Measurements from ENCODE around the gene FAM8A1. TPM values are rescaled to one million over a fixed set of nuclear protein-coding genes. Genes with fewer than 3 reads are reported as not detected.
A peak's percentile ranks its signal among the peaks of the same experiment; 100 is the strongest.

FAM8A1 gene
- total and polyA plus RNA-seq, 7 experiments from 2014 or later, result 5.9 to 26.1 (median 19.4) TPM

DNA sequence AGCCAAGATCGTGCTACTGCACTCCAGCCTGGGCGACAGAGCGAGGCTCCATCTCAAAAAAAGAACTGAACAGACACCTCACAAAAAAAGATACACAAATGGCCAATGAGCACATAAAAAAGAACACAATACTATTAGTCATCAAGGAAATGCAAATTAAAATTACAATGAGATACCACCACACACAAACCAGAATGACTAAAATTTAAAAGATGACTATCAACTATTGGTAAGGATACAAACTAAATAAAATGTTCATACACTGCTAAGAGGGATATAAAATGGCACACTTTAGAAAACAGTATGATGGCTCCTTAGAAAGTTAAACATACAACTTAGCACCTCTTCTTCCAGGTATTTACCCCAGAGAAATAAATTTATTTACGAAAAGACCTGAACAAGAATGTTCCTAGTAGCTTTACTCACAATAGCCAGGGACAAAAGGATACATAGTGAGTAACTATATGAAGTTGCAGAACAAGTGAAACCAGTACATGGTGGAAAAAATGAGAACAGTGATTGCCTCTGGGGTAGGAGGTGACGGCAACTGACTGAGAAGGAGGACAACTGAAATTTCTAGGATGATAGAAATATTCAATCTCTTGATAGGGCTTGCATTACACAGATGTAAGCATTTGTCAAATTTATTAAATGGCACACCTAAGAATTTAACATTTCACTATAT lies 53.2 kb downstream of the FAM8A1 start:
- Histone ChIP-seq H3K27me3 (ENCODE audit: control insufficient read depth in 2 of 2, insufficient read depth in 2 of 2, low read length in 2 of 2) (no peaks in the 10 kb centered on the region), H3K4me3 (ENCODE audit: low read length) (no peak overlapping the region), H3K36me3 (ENCODE audit: control insufficient read depth in 2 of 3, insufficient read depth in 3 of 3, low read length in 3 of 3) (peaks cover 0 to 60% (median 0%) of the 10 kb centered on the region in 3 experiments), H3K4me1 (ENCODE audit: control insufficient read depth in 2 of 2, insufficient read depth in 2 of 2, low read length in 2 of 2) (peaks cover 0 to 4% of the 10 kb centered on the region in 2 donors), H3K27ac (ENCODE audit: low read depth, low read length) (no peak overlapping the region), H3K9me3 (ENCODE audit: control insufficient read depth in 2 of 3, low read length in 3 of 3) (no peaks in the 10 kb centered on the region)
- CTCF ChIA-PET, result no interaction called here
- H3K4me1 Mint-ChIP-seq, result peaks cover 8 to 38% (median 18%) of the 10 kb centered on the region in 7 donors
- ATAC-seq (no peak), DNase-seq (no peak)
- peak overlapping the region in 3 of 9 donors; percentile 31 to 40 (median 36) for H3K27ac Mint-ChIP-seq
- intact Hi-C loops (cut with micrococcal nuclease), result loop anchor here in 1 of 2 donors (10.0 kb wide), 1 partner anchor 51 kb away; the partner anchor contains the start of gene NUP153
- H3K36me3 Mint-ChIP-seq, result peaks cover 0 to 57% (median 35%) of the 10 kb centered on the region in 5 donors
- H3K9me3 Mint-ChIP-seq, result no peaks in the 10 kb centered on the region
- no peak overlapping the region for H3K4me3 Mint-ChIP-seq
- no peaks in the 10 kb centered on the region for H3K27me3 Mint-ChIP-seq
- POLR2A ChIA-PET, result no interaction called here

GRCh38 chr6:17656092-17656491 lies 56.0 kb downstream of the FAM8A1 start:
- Mint-ChIP-seq H3K27ac (peak overlapping the region in 3 of 9 donors; percentile 37 to 66 (median 62)), H3K4me3 (no peak overlapping the region)

GRCh38 chr6:17656644-17657043 lies 56.5 kb downstream of the FAM8A1 start:
- ChIA-PET POLR2A (no interaction called here), CTCF (no interaction called here)
- ATAC-seq (no peak), DNase-seq (no peak)
- intact Hi-C loops (cut with micrococcal nuclease), result loop anchor here in 1 of 2 donors (10.0 kb wide), 1 partner anchor 48 kb away; the partner anchor contains the start of gene NUP153
- Mint-ChIP-seq H3K4me3 (no peak overlapping the region), H3K9me3 (no peaks in the 10 kb centered on the region), H3K36me3 (peaks cover 0 to 64% (median 35%) of the 10 kb centered on the region in 5 donors), H3K27ac (peak overlapping the region in 2 of 9 donors; percentile 37 to 59), H3K4me1 (peaks cover 3 to 33% (median 12%) of the 10 kb centered on the region in 7 donors), H3K27me3 (no peaks in the 10 kb centered on the region)
- Histone ChIP-seq H3K4me3 (ENCODE audit: low read length) (no peak overlapping the region), H3K27ac (ENCODE audit: low read depth, low read length) (no peak overlapping the region), H3K4me1 (ENCODE audit: control insufficient read depth in 2 of 2, insufficient read depth in 2 of 2, low read length in 2 of 2) (peaks cover 0 to 4% of the 10 kb centered on the region in 2 donors), H3K27me3 (ENCODE audit: control insufficient read depth in 2 of 2, insufficient read depth in 2 of 2, low read length in 2 of 2) (no peaks in the 10 kb centered on the region), H3K36me3 (ENCODE audit: control insufficient read depth in 2 of 3, insufficient read depth in 3 of 3, low read length in 3 of 3) (peaks cover 0 to 63% (median 6%) of the 10 kb centered on the region in 3 experiments), H3K9me3 (ENCODE audit: control insufficient read depth in 2 of 3, low read length in 3 of 3) (no peaks in the 10 kb centered on the region)

More at GRCh38 chr6:17656092-17656491, 56.0 kb downstream of the FAM8A1 start:
- Histone ChIP-seq H3K9me3 (ENCODE audit: control insufficient read depth in 2 of 3, low read length in 3 of 3) (no peaks in the 10 kb centered on the region), H3K27ac (ENCODE audit: low read depth, low read length) (no peak overlapping the region), H3K4me3 (ENCODE audit: low read length) (no peak overlapping the region), H3K4me1 (ENCODE audit: control insufficient read depth in 2 of 2, insufficient read depth in 2 of 2, low read length in 2 of 2) (peaks cover 0 to 4% of the 10 kb centered on the region in 2 donors), H3K36me3 (ENCODE audit: control insufficient read depth in 2 of 3, insufficient read depth in 3 of 3, low read length in 3 of 3) (peaks cover 0 to 61% (median under 1%) of the 10 kb centered on the region in 3 experiments), H3K27me3 (ENCODE audit: control insufficient read depth in 2 of 2, insufficient read depth in 2 of 2, low read length in 2 of 2) (no peaks in the 10 kb centered on the region)
- DNase-seq, result no peak
- ChIA-PET CTCF (no interaction called here), POLR2A (no interaction called here)
- intact Hi-C loops (cut with micrococcal nuclease), result loop anchor here in 1 of 2 donors (10.0 kb wide), 1 partner anchor 49 kb away; the partner anchor contains the start of gene NUP153
- no peak for ATAC-seq
- Mint-ChIP-seq H3K36me3 (peaks cover 0 to 59% (median 31%) of the 10 kb centered on the region in 5 donors), H3K4me1 (peaks cover 3 to 33% (median 12%) of the 10 kb centered on the region in 7 donors), H3K27me3 (no peaks in the 10 kb centered on the region), H3K9me3 (no peaks in the 10 kb centered on the region)

Other genes starting within 250 kb of the FAM8A1 start
- not detected for gene CAP2, start 206.7 kb upstream of the FAM8A1 start, total RNA-seq
- not detected for gene CAP2, start 206.7 kb upstream of the FAM8A1 start, polyA plus RNA-seq
- gene NUP153, start 106.6 kb downstream of the FAM8A1 start, total RNA-seq, result 10 to 100 TPM; 47.7 to 90.9 (median 53.0) TPM
- gene NUP153, start 106.6 kb downstream of the FAM8A1 start, polyA plus RNA-seq, result 1 to 10 TPM; 2.5 to 6.5 TPM